Measurements from ENCODE around the gene PLA2R1. TPM values are rescaled to one million over a fixed set of nuclear protein-coding genes. Genes with fewer than 3 reads are reported as not detected.

Gene PLA2R1
- total RNA-seq, 1 experiment from 2014 or later = not detected

- CTCF ChIA-PET = no interaction called here
- no peaks in the 10 kb centered on the region for H3K9me3 ChIP-seq (ENCODE audit: low read depth, low read length, poor library complexity, severe bottlenecking)
- no TSS peak for BruUV-seq (replicated peaks)
- intact Hi-C loops (cut with micrococcal nuclease; ENCODE audit: unreplicated experiment) = no loop called here
- DNase-seq (ENCODE audit: low spot score) = no peak
- TF ChIP-seq CTCF (conservative IDR thresholded peaks at IDR 0.05; ENCODE audit: low read depth, low read length) (no peak), EZH2 (IDR thresholded peaks at IDR 0.05; ENCODE audit: borderline replicate concordance, low read depth, low read length, poor library complexity, severe bottlenecking) (no peak)
- no peaks in the 10 kb centered on the region for H3K4me1 ChIP-seq (ENCODE audit: insufficient read depth, low read length, poor library complexity, severe bottlenecking)
- H3K36me3 ChIP-seq (ENCODE audit: insufficient read depth, low read length, poor library complexity, severe bottlenecking) = no peaks in the 10 kb centered on the region
- peaks cover 19% of the 10 kb centered on the region for H3K27me3 ChIP-seq (replicated peaks; ENCODE audit: insufficient read depth, low read depth, low read length, poor library complexity)
- H3K4me3 ChIP-seq (ENCODE audit: low read depth, low read length, poor library complexity, severe bottlenecking) = no peak overlapping the region
- POLR2A ChIA-PET (ENCODE audit: low non-redundant PET) = no interaction called here
- H3K27ac ChIP-seq (ENCODE audit: low read depth, low read length, poor library complexity, severe bottlenecking) = no peak overlapping the region
Measured at GRCh38 chr2:159998243-159998642, 64.2 kb downstream of the PLA2R1 start.

- H3K36me3 ChIP-seq (ENCODE audit: insufficient read depth, low read length, poor library complexity, severe bottlenecking) = no peaks in the 10 kb centered on the region
- TF ChIP-seq EZH2 (IDR thresholded peaks at IDR 0.05; ENCODE audit: borderline replicate concordance, low read depth, low read length, poor library complexity, severe bottlenecking) (no peak), CTCF (conservative IDR thresholded peaks at IDR 0.05; ENCODE audit: low read depth, low read length) (no peak)
- H3K9me3 ChIP-seq (ENCODE audit: low read depth, low read length, poor library complexity, severe bottlenecking) = no peaks in the 10 kb centered on the region
- no TSS peak for BruUV-seq (replicated peaks)
- no peak for DNase-seq (ENCODE audit: low spot score)
- no peak overlapping the region for H3K27ac ChIP-seq (ENCODE audit: low read depth, low read length, poor library complexity, severe bottlenecking)
- H3K4me3 ChIP-seq (ENCODE audit: low read depth, low read length, poor library complexity, severe bottlenecking) = no peak overlapping the region
- ChIA-PET CTCF (no interaction called here), POLR2A (ENCODE audit: low non-redundant PET) (no interaction called here)
- H3K4me1 ChIP-seq (ENCODE audit: insufficient read depth, low read length, poor library complexity, severe bottlenecking) = no peaks in the 10 kb centered on the region
- intact Hi-C loops (cut with micrococcal nuclease; ENCODE audit: unreplicated experiment) = no loop called here
- peaks cover 23% of the 10 kb centered on the region for H3K27me3 ChIP-seq (replicated peaks; ENCODE audit: insufficient read depth, low read depth, low read length, poor library complexity)
Measured at GRCh38 chr2:159996792-159997546, 65.4 kb downstream of the PLA2R1 start.

GRCh38 chr2:159995038-159995437, 67.4 kb downstream of the PLA2R1 start:
- intact Hi-C loops (cut with micrococcal nuclease; ENCODE audit: unreplicated experiment) = no loop called here
- no peaks in the 10 kb centered on the region for H3K4me1 ChIP-seq (ENCODE audit: insufficient read depth, low read length, poor library complexity, severe bottlenecking)
- DNase-seq (ENCODE audit: low spot score) = no peak
- H3K4me3 ChIP-seq (ENCODE audit: low read depth, low read length, poor library complexity, severe bottlenecking) = no peak overlapping the region
- CTCF ChIA-PET = no interaction called here
- H3K27ac ChIP-seq (ENCODE audit: low read depth, low read length, poor library complexity, severe bottlenecking) = no peak overlapping the region
- H3K9me3 ChIP-seq (ENCODE audit: low read depth, low read length, poor library complexity, severe bottlenecking) = no peaks in the 10 kb centered on the region
- POLR2A ChIA-PET (ENCODE audit: low non-redundant PET) = no interaction called here
- H3K36me3 ChIP-seq (ENCODE audit: insufficient read depth, low read length, poor library complexity, severe bottlenecking) = no peaks in the 10 kb centered on the region
- no TSS peak for BruUV-seq (replicated peaks)
- TF ChIP-seq EZH2 (IDR thresholded peaks at IDR 0.05; ENCODE audit: borderline replicate concordance, low read depth, low read length, poor library complexity, severe bottlenecking) (no peak), CTCF (conservative IDR thresholded peaks at IDR 0.05; ENCODE audit: low read depth, low read length) (no peak)
- H3K27me3 ChIP-seq (replicated peaks; ENCODE audit: insufficient read depth, low read depth, low read length, poor library complexity) = peaks cover 16% of the 10 kb centered on the region
